ENCODE measurements around the gene TTF1.
"Not testable (repeated sequence)": the region's sequence is repeated elsewhere in the genome, so short reads cannot be mapped to it uniquely, and the experiment has no call there.

TTF1 gene

GRCh38 chr9:132410642-132411041 is 4.0 kb upstream of the TTF1 start:
- peak in 1 of 2 donors; percentile 26 for DNase-seq

- DNase-seq: peak; percentile 35 to 46
Measured at GRCh38 chr9:132409828-132410528, 3.3 kb upstream of the TTF1 start, which contains the start of gene CFAP77. Gene CFAP77, plus strand, starts transcription at chr9:132410211. Its CDS starts 61 bp downstream, at chr9:132410272.

DNA sequence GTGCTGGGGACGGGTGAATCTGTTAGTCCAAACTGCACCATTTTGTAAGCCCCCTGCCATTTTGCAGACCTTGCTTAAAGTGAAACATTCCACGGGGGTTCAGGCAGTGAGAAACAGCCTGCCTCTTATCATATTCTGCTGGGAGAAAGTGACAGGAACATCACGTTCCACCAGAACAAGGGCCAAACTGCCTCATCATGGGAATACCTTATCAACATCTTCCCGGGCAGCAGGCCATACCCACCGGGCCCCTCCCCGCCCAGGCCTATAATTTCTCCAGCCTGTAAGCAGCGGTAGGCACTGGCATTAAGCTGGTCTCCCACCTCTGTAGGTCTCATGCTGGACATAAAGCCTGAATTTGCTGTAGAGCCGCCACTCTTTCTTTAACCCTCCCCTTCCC is 1.9 kb upstream of the TTF1 start:
- DNase-seq: no peak

DNA sequence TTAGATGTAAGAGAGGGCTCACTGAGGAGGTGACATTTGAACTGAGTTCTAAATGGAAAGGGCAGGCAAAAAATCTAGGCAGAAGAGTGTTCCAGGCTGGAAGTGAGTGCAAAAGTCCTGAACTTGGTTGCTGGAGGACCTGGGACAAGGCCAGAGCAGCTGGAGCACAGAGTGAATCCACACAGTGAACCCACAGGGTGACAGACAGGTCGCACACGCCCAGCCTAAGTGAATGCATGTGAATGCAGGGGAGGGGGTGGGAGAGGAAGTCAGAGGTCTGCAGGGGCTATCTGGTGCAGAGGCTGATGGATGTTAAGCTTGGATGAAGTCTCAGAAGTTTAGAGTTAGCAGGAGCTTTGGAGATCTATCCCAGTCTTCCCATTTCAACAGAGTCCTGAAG is 556 bp upstream of the TTF1 start:
- no peak for DNase-seq

GRCh38 chr9:132404228-132404881 is 2.3 kb downstream of the TTF1 start:
- peak in 1 of 2 donors; percentile 24 for DNase-seq

DNA sequence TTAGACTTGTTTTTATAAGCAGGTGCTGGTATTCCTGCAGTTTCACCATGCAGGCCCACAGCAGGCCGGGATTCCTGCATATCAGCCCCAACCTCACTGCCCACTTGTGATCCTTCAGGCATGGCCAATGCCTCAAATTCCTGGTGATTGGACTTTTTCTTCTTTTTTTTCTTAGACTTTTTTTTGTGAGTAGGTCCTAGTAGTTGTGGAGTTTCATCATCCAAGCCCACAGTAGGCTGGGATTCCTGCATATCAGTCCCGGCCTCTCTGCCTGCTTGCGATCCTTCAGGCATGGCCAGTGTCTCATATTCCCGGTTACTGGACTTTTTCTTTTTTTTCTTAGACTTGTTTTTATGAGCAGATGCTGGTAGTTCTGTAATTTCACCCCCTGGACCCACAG is 4.8 kb downstream of the TTF1 start:
- no peak for DNase-seq

- no peak for DNase-seq
Measured at GRCh38 chr9:132395560-132395959, 11.1 kb downstream of the TTF1 start.

DNA sequence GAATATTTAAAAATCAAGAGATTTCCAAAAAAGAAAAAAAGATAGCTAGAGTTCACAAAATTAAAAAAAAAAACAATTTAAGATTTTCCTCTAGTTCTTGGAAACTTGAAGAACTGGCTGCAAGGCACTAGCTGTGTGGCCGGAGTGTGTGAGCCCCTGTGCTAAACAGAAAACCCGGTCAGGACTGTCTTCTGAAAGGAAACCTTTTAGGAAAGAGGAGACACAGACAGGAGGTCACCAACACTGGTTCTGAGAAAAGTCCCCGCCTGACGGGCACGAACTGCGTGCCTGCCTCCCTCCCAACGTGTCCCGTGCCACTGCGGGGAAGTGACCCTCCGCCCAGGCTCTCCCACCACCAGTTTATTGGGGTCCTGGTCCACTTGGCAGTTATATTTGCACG is 15.2 kb downstream of the TTF1 start:
- DNase-seq: no peak

- DNase-seq: no peak
Measured at GRCh38 chr9:132390966-132391365, 15.7 kb downstream of the TTF1 start.

GRCh38 chr9:132387133-132387532 is 19.5 kb downstream of the TTF1 start:
- no peak for DNase-seq

DNA sequence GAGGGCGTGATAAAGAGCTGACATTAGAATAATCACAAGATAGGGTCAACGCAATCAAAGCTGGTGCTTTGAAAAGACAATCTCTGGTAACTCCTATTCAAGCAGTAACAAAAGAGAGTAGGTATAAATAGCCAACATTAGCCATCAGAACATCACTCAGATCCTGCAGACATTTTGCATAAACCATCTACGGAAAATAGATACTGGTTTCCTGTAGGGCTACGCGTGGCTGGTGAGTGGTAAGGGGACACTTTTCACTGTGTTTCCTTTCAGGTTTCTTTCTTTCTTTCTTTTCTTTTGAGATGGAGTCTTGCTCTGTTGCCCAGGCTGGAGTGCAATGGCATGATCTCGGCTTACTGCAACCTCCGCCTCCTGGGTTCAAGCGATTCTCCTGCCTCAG is 22.3 kb downstream of the TTF1 start:
- DNase-seq: peak in 1 of 2 donors; percentile 22

DNA sequence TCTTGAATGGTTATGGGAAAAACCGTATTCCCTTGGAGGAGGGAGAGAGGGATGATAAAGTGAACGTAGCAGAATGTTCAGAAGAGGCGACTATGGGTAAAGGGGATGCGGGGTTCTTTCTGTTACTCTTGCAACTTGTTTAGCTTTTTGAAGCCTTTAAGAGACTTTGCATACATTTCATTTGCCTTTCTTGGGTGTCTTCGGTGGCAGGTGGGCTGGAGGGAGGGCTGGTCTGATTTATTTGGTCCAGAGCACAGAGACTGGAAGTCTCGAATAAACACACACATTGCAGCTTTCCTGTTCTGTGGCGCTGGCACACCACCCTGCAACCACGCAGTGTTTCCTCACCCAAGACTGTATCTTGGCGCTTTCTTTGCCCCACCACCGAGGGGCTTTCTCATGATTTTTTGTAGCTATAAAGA is 23.2 kb downstream of the TTF1 start:
- peak in 1 of 2 donors; percentile 56 for DNase-seq

DNA sequence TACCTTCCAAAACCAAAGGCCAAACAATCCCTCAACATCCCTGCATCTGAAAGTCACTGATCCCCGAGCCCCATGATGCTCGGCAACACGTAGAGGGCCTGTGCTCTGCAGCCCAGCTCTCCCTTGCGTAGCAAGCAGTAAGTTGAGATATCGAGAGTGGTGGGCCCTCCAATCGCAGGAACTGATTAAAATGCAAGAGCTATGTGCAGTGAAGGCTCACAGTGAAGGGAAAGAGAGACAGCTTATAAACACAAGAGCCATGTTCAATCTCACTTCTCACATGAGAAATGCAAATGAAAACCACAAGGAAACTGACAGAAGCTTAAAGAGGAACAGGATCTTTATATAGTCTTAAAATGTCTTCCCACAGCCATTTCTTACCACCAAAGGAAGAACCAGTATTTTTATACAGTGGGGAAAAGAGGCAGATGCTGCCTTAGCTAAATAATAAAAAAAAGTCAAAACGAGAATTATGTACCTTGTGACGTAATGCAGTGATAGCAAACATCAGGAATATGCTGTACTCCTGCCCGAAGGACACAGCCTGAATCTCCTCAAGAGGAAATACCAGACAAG is 24.6 kb downstream of the TTF1 start:
- DNase-seq: no peak

GRCh38 chr9:132378416-132378815 is 28.2 kb downstream of the TTF1 start:
- DNase-seq: not testable (repeated sequence)

DNA sequence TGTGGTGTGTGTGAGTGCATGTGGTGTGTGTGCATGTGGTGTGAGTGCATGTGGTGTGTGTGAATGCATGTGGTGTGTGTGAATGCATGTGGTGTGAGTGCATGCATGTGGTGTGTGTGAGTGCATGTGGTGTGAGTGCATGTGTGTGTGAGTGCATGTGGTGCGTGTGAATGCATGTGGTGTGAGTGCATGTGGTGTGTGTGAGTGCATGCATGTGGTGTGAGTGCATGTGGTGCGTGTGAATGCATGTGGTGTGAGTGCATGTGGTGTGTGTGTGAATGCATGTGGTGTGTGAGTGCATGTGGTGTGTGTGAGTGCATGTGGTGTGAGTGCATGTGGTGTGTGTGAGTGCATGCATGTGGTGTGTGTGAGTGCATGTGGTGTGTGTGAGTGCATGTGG is 28.9 kb downstream of the TTF1 start:
- DNase-seq: not testable (repeated sequence)

DNA sequence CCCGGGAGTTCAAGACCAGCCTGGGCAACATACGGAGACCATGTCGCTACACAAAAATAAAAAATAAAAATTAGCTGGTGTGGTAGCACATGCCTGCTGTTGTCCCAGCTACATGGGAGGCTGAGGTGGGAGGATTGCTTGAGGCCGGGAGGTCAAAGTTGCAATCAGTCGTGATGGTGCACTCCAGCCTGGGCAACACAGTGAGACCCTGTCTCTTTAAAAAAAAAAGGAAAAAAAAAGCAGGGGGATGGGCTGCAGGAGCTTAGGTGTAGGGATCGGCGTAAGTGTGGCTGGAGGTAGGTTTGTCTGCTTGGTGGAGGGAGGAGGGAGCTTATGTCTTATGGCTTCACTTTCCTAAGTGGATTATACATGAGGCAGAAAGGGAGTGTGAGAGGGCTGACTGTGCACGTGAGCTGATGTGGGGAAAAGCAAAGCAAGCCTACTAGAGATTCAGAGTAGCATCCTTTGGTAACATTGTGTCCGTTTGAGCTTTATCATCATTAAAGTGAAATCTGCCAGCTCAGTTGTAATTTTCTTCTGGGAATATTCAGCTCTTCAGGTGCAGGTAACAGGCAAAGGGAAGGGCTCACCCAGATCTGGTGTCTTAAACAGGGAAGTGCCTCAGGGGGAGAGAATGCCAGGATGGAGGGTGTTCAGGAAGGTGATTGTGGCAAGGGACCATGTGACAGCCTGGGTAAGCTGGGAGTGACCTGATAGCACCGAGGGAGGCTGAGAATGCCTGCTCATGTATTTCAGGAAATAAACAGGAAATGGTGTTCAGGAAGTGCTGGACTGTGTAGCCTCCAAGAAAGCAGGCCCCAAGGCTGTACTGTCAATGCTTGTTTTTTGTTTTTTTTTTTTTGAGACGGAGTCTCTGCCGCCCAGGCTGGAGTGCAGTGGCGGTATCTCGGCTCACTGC is 34.2 kb downstream of the TTF1 start:
- peak in 1 of 2 donors; percentile 57 for DNase-seq

- no peak for DNase-seq
Measured at GRCh38 chr9:132370592-132370991, 36.0 kb downstream of the TTF1 start.

DNA sequence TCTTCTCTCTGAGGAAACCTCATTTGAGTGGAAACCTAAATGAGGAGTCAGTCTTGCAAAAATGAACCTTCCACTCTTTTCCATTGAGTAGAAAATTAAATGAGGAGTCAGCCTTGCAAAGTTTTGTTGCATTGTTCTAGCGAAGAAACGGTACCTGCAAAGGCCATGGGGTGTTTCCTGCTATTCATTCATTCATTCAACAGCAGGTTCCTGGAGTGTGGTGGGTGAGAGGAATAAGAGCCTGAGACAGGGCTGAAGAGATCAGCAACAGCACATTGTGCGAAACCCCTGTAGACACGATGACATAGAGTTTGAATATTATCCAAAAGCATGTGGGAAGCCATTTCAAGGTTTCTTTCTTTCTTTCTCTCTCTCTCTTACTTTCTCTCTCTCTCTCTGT is 37.2 kb downstream of the TTF1 start:
- DNase-seq: no peak

DNA sequence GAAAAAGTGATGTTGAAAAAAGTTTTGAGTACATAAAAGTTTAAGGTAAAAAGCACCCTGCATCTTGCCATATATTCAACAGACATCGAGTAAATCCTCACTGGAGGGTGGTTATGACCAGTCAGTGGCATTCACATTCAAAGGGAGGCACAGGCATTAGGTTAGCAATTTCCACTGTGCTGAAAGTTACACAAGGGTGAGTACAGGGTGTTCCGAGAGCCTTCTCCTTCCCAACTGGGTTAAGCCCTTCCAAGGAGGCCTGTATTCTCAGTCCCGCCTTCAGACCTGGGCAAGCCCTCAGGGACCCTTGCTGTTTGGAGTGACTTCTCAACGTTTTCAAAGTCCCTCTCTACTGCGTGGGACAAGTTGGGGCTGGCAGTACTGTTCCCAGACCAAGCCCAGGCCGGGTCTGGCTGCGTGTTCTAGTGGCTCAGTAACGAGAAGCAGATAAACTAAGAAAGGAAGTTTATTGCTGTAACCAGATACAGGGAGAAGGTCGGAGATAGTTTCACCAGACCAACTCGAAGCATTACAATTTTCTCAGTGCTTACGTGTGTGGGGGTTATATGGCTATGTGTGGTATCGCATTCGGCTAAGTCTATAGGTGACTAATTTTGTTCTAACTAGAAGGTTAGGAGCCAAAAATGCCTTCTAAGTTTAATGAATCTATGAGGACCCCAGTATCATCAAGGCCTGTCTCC is 38.9 kb downstream of the TTF1 start:
- DNase-seq: no peak

GRCh38 chr9:132366481-132366880 is 40.2 kb downstream of the TTF1 start:
- no peak for DNase-seq

DNA sequence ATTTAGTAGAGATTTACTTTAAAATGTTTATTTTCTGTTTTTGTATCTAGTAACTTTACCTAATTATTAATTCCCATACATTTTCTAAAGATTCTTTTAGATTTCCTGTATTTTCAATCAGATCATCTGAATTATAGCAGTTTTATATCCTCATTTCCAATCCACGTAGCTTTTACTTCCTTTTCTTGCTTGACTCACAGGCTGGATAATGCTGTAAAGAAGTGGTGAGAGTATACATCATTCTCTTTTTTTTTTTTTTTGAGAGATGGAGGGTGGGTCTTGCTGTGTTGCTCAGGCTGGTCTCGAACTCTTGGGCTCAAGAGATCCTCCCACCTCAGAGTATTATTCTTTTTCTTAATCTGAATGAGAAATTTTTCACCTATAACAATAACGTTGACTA is 40.7 kb downstream of the TTF1 start:
- DNase-seq: no peak

DNA sequence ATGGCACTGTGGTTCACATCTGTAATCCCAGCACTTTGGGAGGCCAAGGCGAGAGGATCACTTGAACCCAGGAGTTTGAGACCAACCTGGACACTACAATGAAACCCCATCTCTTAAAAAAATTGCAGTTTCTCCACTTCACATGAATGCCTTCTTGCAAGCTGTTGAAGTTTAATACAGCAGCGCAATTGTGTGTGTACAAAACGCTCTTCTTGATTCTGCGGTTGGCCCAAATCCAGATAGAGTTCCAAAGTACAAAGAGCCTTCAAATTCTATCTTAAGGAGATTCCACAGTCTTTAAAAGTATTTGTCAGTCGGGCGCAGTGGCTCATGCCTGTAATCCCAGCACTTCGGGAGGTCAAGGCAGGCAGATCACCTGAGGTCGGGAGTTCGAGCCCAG is 42.6 kb downstream of the TTF1 start:
- DNase-seq: no peak

All from CD4-positive, alpha-beta T cell treated with Interleukin-1 beta for 1 hour (primary cell).